ENCODE data around the gene TMEM63B.

Gene TMEM63B

DNA sequence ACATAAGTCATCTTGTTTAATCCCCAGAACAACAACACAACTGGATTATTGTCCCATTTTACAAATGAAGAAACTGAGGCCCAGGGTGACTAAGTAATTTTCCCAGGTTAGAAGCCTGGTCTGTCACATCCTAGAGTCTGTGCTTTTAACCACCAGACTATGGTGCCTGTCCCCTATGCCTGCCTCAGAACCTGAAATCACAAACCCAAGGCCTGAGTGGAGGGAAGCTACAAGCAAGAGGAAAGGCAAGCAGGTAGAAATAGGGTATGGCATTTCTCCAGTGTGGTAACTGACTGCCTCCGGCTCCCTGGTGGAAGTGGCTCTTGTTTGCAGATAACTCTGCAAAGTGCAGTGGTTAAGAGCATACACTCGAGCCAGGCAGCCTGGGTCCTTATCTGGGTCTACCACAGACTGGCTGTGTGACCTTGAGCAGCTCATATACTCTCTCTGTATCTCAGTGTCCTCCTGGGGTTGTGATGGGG, 2.5 kb downstream of the TMEM63B start:
- TF ChIP-seq POLR2AphosphoS5 (IDR thresholded peaks at IDR 0.05; ENCODE audit: low read depth, low read length) (no peak), TAF1 (IDR thresholded peaks at IDR 0.05; ENCODE audit: borderline replicate concordance, insufficient read depth, low read length) (no peak)

DNA sequence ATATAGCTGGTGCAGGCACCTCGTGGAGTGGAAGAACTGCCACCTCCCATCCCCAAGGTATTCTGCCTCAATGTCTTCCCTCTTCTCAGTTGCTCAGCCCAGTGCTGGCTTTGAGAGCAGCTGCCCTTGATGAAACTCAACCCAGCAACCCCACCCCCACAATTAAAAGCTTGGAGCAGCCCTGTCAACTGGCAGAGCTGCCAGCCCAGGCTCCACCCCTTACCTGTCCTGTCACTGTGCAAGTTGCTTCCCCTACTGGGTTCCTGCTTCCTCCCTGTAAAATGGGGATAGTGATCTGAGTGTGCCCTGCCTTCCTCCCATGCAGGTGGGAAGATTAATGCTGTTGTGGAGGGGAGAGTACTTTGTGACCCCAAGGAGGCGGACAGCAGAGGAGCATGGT, 4.5 kb downstream of the TMEM63B start:
- no peak for TF ChIP-seq POLR2AphosphoS5 (IDR thresholded peaks at IDR 0.05; ENCODE audit: low read depth, low read length)
- no peak for TF ChIP-seq TAF1 (IDR thresholded peaks at IDR 0.05; ENCODE audit: borderline replicate concordance, insufficient read depth, low read length)
- no peak for TF ChIP-seq SIN3A (IDR thresholded peaks at IDR 0.05; ENCODE audit: borderline replicate concordance, insufficient read depth, low read length)
- TF ChIP-seq, protein P1, sequence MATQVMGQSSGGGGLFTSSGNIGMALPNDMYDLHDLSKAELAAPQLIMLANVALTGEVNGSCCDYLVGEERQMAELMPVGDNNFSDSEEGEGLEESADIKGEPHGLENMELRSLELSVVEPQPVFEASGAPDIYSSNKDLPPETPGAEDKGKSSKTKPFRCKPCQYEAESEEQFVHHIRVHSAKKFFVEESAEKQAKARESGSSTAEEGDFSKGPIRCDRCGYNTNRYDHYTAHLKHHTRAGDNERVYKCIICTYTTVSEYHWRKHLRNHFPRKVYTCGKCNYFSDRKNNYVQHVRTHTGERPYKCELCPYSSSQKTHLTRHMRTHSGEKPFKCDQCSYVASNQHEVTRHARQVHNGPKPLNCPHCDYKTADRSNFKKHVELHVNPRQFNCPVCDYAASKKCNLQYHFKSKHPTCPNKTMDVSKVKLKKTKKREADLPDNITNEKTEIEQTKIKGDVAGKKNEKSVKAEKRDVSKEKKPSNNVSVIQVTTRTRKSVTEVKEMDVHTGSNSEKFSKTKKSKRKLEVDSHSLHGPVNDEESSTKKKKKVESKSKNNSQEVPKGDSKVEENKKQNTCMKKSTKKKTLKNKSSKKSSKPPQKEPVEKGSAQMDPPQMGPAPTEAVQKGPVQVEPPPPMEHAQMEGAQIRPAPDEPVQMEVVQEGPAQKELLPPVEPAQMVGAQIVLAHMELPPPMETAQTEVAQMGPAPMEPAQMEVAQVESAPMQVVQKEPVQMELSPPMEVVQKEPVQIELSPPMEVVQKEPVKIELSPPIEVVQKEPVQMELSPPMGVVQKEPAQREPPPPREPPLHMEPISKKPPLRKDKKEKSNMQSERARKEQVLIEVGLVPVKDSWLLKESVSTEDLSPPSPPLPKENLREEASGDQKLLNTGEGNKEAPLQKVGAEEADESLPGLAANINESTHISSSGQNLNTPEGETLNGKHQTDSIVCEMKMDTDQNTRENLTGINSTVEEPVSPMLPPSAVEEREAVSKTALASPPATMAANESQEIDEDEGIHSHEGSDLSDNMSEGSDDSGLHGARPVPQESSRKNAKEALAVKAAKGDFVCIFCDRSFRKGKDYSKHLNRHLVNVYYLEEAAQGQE (IDR thresholded peaks at IDR 0.05; ENCODE audit: insufficient read depth in 1 of 2, low read depth in 2 of 2, low read length in 2 of 2), result no peak
- no peak for TF ChIP-seq FOXP2 (optimal IDR thresholded peaks at IDR 0.05; ENCODE audit: borderline replicate concordance, extremely low read depth, extremely low read length, insufficient read depth)

DNA sequence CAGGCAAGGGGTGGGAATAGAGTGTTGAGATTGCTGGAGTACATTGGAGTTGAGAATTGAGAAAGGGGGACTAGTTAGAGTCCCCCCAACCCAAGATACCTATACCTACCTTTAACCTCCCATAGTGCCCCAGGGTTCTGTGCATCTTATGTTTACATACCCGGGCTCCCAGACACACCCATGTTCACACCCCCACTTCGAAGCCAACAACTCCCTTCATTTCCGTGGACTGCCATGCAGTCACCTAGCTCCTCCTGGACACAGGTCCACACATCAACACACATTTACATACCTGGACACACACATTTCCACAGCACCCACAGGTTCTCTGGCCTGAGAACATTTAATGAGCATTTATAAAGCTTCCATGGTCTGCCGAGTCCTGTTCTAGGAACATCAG, 5.1 kb downstream of the TMEM63B start:
- TF ChIP-seq TAF1 (IDR thresholded peaks at IDR 0.05; ENCODE audit: borderline replicate concordance, insufficient read depth, low read length) (no peak), SIN3A (IDR thresholded peaks at IDR 0.05; ENCODE audit: borderline replicate concordance, insufficient read depth, low read length) (no peak), POLR2AphosphoS5 (IDR thresholded peaks at IDR 0.05; ENCODE audit: low read depth, low read length) (no peak), FOXP2 (optimal IDR thresholded peaks at IDR 0.05; ENCODE audit: borderline replicate concordance, extremely low read depth, extremely low read length, insufficient read depth) (no peak)
- TF ChIP-seq, protein P1 (IDR thresholded peaks at IDR 0.05; ENCODE audit: insufficient read depth in 1 of 2, low read depth in 2 of 2, low read length in 2 of 2), result no peak

GRCh38 chr6:44133003-44133931, 5.9 kb downstream of the TMEM63B start:
- no peak for TF ChIP-seq SIN3A (IDR thresholded peaks at IDR 0.05; ENCODE audit: borderline replicate concordance, insufficient read depth, low read length)
- TF ChIP-seq TAF1 (IDR thresholded peaks at IDR 0.05; ENCODE audit: borderline replicate concordance, insufficient read depth, low read length), result no peak
- TF ChIP-seq, protein P1 (IDR thresholded peaks at IDR 0.05; ENCODE audit: insufficient read depth in 1 of 2, low read depth in 2 of 2, low read length in 2 of 2), result no peak

GRCh38 chr6:44133981-44134711, 6.8 kb downstream of the TMEM63B start:
- TF ChIP-seq FOXP2 (optimal IDR thresholded peaks at IDR 0.05; ENCODE audit: borderline replicate concordance, extremely low read depth, extremely low read length, insufficient read depth) (no peak), SIN3A (IDR thresholded peaks at IDR 0.05; ENCODE audit: borderline replicate concordance, insufficient read depth, low read length) (no peak), TAF1 (IDR thresholded peaks at IDR 0.05; ENCODE audit: borderline replicate concordance, insufficient read depth, low read length) (no peak), POLR2AphosphoS5 (IDR thresholded peaks at IDR 0.05; ENCODE audit: low read depth, low read length) (no peak)
- TF ChIP-seq, protein P1 (IDR thresholded peaks at IDR 0.05; ENCODE audit: insufficient read depth in 1 of 2, low read depth in 2 of 2, low read length in 2 of 2), result no peak
